GM19043 (cell line): ENCODE results near the gene SH3BP5.
A peak's percentile ranks its signal among the peaks of the same experiment; 100 is the strongest.

ENCODE experiments used
- ATAC-seq: cut with Tn5 transposase; IDR thresholded peaks from one replicate; pipeline ENCODE4 v1.9.1; 2021; ENCODE audit warnings: low read depth; ENCODE audit not compliant: unreplicated experiment

Gene SH3BP5

GRCh38 chr3:15279671-15280402 lies 52.5 kb downstream of the SH3BP5 start:
- no peak for ATAC-seq

DNA sequence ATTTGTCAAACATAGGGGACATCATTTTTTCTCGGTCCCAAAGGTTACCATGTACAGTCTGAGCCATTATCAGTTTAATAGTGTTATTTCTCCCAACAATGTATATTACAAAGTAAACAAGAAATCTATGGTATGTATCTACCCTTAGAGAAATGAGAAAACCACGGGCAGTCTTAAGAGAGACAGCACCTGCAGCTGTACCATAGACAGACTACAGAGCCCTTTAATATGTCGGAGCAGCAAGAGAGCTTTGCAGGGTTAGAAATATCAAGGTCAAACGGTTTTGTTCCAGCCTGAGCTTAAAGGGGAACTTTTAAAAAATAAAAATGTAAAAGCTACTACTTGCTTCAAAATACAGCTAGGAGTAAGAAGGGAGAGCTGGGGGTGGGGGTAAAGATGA lies 53.2 kb downstream of the SH3BP5 start:
- ATAC-seq: no peak

DNA sequence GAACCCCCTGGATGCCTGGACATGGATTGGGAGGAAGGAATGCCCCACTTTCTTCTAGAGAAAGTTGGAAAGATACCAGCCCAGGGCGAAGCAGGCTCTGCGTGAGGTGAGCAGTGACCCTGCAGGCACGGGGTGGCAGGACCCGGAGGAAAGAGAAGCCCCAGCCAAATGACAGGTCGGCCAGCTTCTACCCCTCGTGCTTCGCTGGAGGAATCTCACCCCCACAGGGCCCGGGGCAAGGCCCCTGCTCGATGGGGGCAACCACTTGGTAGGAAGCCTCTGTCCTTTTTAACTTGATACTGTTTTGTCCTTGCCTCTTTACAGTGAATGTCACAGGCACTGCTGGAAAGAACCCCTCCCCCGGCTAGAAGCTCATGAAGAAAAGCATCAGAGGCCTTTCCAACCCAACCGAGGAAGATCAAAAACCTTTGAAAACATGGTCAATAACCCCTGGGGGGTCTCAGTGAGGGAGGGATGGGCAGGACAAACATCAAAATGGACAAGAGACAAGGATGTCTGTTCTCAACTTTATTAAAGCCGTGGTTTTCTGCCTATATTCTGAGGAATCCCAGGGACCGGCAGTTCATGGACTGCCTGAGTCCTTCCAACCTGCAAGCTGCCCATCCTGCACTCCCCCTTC lies 54.4 kb downstream of the SH3BP5 start:
- no peak for ATAC-seq

- ATAC-seq: no peak
Measured at GRCh38 chr3:15276028-15276724, 56.2 kb downstream of the SH3BP5 start.

GRCh38 chr3:15273227-15273626 lies 59.2 kb downstream of the SH3BP5 start:
- ATAC-seq: no peak

GRCh38 chr3:15272426-15273196 lies 59.8 kb downstream of the SH3BP5 start:
- no peak for ATAC-seq

- ATAC-seq: peak; percentile 65
Measured at GRCh38 chr3:15271785-15272381, 60.5 kb downstream of the SH3BP5 start.

DNA sequence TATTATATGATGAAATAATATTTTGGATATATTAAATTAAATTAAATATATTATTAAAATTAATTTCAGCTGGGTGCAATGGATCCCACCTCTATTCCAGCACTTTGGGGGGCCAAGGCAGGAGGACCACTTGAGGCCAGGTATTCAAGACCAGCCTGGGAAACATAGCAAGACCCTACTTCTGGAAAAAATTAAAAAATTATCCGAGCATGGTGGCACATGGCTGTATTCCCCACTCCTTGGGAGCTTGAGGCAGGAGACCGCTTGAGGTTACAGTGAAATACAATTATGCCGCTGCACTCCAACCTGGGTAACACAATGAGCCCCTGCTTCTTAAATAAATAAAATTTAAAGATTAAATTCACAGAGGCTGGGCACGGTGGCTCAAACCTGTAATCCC lies 61.4 kb downstream of the SH3BP5 start:
- no peak for ATAC-seq

GRCh38 chr3:15269091-15269989 lies 63.0 kb downstream of the SH3BP5 start:
- no peak for ATAC-seq

DNA sequence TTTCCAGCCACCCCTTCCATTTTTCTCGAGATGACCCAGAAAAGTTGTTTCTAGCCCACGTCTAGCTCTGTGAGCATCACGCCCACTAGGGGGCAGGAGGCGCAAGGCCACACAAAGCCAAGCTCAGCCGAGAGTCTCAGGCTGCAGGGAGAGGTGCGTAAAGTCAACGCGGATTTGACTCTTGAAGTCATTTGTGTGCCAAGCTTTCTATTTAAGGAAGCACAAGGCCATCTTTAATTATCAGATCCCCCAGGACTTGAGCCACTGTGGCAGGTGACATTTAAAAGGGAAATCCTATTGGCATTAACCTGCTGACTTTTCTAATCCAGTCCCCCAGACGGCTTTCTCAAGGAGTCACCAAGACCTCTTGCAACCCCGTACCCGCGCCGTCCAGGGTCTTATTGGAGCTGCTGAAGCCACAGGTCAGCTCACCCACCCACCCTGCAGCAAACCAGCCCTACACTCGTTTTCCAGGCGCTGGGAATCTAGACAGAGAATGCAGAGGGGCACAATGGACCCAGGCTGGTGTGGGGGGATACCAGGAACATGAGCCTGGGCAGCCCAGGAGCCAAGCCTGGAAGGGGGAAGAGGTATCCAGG lies 64.3 kb downstream of the SH3BP5 start:
- ATAC-seq: no peak

GRCh38 chr3:15267502-15267901 lies 64.9 kb downstream of the SH3BP5 start:
- no peak for ATAC-seq

DNA sequence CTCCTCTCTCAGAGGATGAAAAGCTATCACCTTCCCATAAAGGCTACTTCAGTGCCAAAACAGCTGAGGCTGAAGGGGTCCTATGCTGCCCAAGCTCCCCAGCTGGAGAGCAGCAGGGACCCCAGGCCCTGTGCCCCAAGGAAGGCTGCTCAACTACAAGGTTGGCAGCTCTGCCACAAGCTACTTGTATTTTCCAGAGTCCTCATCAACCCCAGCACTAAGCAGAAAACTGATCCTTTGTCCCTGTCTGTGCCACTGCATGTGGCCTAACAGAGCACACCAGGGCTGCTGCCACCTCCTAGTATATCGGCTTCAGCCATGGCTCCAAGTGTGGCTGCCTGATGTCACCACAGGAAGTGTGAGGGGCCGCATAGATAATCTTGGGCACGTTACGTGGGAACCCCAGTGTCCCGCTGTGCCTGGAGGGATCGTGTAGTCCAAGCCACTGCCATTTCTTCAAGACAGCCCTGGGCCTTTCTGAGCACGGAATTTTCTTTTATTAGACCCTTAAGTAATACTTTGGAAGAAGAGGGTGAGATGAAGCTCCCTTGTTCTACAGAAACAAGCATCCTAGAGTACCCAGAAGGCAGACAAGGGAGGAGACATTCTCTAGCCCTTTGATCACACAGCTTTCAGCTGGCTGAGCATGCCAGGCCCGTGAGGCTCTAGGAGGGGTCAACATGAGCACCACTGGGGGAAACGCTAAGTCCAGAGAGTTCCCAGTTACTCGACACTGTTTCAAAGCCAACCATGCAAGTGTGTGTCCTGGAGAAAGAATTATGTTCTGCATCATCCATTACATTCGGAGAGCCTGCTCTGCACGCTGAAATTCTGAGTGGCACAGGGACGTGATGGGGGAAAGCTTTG lies 65.6 kb downstream of the SH3BP5 start:
- no peak for ATAC-seq

GRCh38 chr3:15265655-15266509 lies 66.5 kb downstream of the SH3BP5 start:
- no peak for ATAC-seq

DNA sequence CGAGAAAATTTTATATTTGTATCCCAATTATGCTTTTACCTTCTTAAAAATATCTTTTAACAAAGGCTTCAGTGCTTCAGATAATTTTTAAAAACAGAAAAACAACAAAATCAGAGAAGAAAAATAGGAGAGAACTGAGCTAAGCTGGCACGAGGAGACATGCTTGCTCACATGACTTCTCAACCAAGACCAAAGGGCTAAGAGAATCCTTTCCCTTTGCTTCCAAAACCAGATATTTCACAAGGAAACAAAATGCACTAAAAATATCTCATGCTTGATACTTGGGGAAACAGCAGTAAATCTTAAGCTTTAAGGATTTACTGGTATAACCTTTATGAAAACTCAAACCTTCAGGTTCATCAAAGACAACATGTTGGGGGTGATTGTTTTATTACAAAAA lies 67.9 kb downstream of the SH3BP5 start:
- ATAC-seq: no peak

GRCh38 chr3:15263926-15264325 lies 68.5 kb downstream of the SH3BP5 start:
- no peak for ATAC-seq

- no peak for ATAC-seq
Measured at GRCh38 chr3:15263120-15263519, 69.3 kb downstream of the SH3BP5 start.

DNA sequence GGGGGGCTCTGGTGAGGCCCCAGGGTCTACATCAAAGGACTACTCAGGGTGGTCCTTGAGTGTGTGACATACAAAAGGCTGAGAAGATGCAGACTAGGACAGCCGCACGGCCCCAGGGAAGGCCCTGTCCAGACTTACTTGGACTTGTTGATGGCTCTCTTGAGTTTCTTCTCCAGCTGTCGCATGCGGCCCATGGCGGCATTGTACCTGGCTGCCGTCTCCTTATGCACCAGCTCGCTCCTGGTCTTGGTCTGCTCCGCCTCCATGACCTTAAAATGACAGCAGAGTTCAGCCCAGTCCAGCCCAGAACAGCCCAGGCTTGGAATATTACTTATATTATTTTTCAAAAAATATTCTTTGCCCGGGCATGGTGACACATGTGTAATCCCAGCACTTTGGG lies 70.4 kb downstream of the SH3BP5 start:
- no peak for ATAC-seq
